Mucosa of rectum (tissue), 2 donors: ENCODE measurements around the gene PRAME.

ENCODE experiments used
- H3K27ac ChIP-seq, 2 donors: one replicate each; pipeline ENCODE4 v1.7.0; 2013; ENCODE audit warnings: inconsistent platforms in 2 of 2, low read depth in 2 of 2, low read length in 2 of 2
- H3K27me3 ChIP-seq, 2 donors: one replicate each; pipeline ENCODE4 v1.7.0; 2013; ENCODE audit warnings: low read length in 2 of 2; ENCODE audit not compliant: control insufficient read depth in 2 of 2, insufficient read depth in 2 of 2
- H3K36me3 ChIP-seq, 2 donors: one replicate each; pipeline ENCODE4 v1.7.0; 2013; ENCODE audit warnings: low read length in 2 of 2; ENCODE audit not compliant: control insufficient read depth in 2 of 2, insufficient read depth in 2 of 2
- H3K4me1 ChIP-seq, 2 donors: one replicate each; pipeline ENCODE4 v1.7.0; 2013; ENCODE audit warnings: low read length in 2 of 2, mild to moderate bottlenecking in 1 of 2; ENCODE audit not compliant: control insufficient read depth in 2 of 2, insufficient read depth in 2 of 2
- H3K4me3 ChIP-seq, 2 donors: one replicate each; pipeline ENCODE4 v1.7.0; 2013; ENCODE audit warnings: low read length in 2 of 2
- H3K9ac ChIP-seq, 2 donors: one replicate each; pipeline ENCODE4 v1.7.0; 2013; ENCODE audit warnings: low read length in 2 of 2, low read depth in 1 of 2, mild to moderate bottlenecking in 1 of 2
- H3K9me3 ChIP-seq, 2 donors: one replicate each; pipeline ENCODE4 v1.7.0; 2013; ENCODE audit warnings: low read length in 2 of 2; ENCODE audit not compliant: control insufficient read depth in 2 of 2
- donor health status: healthy.
- donor health status: Normal muscosa, but diverticular disease.

The PRAME gene

DNA sequence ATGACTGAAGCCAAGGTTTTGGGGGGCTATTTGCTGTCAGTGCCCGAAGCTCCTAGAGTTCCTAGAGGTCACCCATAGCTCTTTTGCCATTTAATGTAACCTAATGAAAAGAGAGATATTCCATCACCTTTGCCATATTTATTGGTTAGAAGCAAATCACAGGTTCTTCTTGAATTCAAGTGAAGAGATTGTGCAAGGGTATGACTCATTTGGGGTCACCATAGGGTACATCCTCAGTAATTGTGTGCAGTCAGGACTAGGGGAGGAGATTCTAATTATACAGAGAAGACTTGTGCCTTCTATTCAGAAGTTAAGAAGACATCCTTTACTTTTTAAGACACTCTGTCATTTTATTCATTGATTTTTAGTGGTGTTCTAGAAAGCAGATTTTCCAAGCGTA is 6.9 kb upstream of the PRAME start:
- Histone ChIP-seq H3K9me3 (no peaks in the 10 kb centered on the region), H3K27ac (no peak overlapping the region), H3K9ac (no peak overlapping the region), H3K36me3 (no peaks in the 10 kb centered on the region), H3K27me3 (peaks cover 0 to 10% of the 10 kb centered on the region in 2 donors), H3K4me3 (no peak overlapping the region), H3K4me1 (no peaks in the 10 kb centered on the region)

DNA sequence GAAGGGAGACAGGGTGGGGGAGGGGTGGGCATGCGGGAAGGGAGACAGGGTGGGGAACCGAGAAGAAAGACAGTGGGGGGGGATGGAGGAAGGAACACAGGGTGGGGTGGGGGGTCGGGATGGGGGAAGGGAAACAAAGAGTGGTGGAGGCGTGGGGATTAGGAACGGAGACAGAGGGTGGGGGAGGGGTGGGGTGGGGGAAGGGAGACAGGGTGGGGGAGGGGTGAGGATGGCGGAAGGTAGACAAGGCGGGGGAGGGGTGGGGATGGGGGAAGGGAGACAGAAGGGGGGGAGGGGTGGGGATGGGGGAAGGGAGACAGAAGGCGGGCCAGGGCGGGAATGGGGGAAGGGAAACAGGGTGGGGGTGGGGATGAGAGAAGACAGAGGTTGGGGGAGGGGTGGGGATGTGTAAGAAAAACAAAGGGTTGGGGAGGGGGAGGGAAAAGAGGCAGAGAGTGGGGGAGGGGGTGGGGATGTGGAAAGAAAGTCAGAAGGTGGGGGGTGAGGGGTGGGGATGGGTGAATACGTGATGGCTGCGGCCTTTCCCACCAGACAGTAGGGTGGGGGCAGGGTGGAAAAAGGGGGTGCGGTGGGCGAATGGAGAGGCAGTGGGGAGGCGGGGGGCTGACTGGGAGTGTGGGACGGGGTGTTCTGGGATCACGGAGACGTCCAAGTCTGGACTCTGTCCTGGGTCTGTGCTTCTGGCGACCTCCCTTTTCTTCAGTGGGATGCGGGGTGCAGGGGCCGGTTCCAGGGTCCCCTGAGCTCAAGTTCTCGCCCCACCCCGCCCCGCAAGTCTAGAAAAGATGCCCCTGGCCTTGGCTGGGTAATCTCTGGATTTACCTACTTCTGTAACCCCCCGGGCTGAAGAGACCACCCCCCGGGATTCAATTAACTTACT is 744 bp downstream of the PRAME start:
- Histone ChIP-seq H3K36me3 (no peaks in the 10 kb centered on the region), H3K4me1 (no peaks in the 10 kb centered on the region), H3K4me3 (no peak overlapping the region), H3K9me3 (no peaks in the 10 kb centered on the region), H3K9ac (no peak overlapping the region), H3K27me3 (no peaks in the 10 kb centered on the region), H3K27ac (no peak overlapping the region)

DNA sequence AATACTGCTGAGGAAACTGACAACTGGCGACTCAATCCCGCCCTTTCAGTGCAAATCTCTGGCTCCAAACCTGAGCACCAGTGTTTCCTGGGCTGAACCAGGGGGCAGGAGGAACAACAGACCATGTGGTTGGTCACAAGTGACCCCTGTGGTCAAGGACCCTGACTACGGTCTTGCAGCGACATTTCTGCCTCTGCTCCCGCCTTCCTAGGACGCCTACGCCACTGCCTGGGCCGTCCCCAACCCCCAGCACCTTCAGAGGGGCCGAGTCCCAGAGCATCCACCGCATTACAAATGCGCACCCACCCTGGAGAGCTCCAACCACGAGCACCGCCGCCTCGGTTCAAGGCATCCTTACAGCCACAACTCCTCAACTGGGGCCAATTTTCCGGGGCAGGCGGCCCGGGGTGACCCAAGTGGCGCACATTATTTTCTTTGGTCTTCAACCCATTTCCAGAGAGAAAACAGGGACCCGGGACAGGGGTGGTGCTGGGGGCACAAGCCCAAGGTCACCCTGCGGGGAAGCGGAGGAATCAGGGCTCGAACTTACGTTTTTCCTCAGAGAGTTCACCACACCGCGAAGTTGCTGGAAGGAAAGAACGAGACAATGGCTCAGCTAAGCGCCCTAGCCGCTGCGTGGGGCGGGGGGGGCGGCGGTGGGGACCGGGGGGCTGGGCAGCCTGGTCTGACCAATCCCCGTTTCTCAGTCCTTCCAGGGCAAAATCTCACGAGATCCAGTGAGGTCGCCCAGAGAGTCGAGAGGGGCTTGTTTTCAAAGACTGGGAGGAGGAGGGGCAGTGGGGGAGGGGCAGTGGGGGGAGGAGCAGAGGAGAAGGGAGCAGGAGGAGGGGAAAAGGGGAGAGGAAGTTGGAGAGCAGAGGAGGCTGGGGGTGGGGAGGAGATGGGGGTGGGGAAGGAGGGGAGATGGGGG is 1.8 kb downstream of the PRAME start:
- Histone ChIP-seq H3K27me3 (no peaks in the 10 kb centered on the region), H3K9ac (no peak overlapping the region), H3K4me1 (no peaks in the 10 kb centered on the region), H3K9me3 (no peaks in the 10 kb centered on the region), H3K4me3 (no peak overlapping the region), H3K27ac (no peak overlapping the region), H3K36me3 (no peaks in the 10 kb centered on the region)

DNA sequence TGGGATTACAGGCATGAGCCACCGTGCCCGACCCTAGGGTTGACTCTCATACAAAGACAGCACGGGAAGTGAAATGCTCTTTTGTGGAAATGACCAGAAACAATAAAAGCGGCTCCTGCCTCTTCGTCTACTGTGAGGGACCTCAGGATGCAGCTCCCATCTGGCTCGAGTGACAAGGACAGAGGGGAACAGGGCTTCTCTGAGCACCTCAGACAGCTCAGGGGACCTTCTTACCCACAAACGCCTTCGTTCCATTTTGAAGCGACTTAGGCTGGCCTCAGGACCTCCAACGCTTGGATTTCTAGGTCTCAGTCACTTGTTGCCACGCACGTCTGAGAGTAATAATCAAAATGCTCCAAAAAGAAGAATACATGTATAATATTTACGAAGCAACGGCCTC is 2.5 kb downstream of the PRAME start:
- no peaks in the 10 kb centered on the region for H3K4me1 ChIP-seq
- H3K27ac ChIP-seq: no peak overlapping the region
- H3K36me3 ChIP-seq: no peaks in the 10 kb centered on the region
- no peak overlapping the region for H3K4me3 ChIP-seq
- no peaks in the 10 kb centered on the region for H3K27me3 ChIP-seq
- no peaks in the 10 kb centered on the region for H3K9me3 ChIP-seq
- no peak overlapping the region for H3K9ac ChIP-seq

DNA sequence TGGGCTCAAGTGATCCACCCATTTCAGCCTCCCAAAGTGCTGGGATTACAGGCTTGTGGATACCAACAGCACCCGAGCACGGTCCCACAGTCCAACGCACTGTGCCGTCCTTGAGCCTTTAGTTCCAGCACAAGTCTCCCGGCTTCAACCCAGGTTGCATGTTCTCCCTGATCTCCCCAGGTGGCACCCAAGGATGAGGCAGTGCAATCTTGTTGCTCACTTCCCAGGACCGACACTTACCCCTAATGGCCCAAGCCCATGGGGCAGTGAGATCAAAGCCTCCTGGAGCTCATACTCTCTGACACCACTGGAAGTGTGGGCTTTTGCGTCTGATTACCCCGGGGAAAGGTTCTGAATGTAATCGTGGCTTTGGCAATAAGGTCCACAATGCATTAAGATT is 3.5 kb downstream of the PRAME start:
- Histone ChIP-seq H3K4me3 (no peak overlapping the region), H3K9me3 (no peaks in the 10 kb centered on the region), H3K4me1 (no peaks in the 10 kb centered on the region), H3K9ac (no peak overlapping the region), H3K36me3 (no peaks in the 10 kb centered on the region), H3K27ac (no peak overlapping the region), H3K27me3 (no peaks in the 10 kb centered on the region)

DNA sequence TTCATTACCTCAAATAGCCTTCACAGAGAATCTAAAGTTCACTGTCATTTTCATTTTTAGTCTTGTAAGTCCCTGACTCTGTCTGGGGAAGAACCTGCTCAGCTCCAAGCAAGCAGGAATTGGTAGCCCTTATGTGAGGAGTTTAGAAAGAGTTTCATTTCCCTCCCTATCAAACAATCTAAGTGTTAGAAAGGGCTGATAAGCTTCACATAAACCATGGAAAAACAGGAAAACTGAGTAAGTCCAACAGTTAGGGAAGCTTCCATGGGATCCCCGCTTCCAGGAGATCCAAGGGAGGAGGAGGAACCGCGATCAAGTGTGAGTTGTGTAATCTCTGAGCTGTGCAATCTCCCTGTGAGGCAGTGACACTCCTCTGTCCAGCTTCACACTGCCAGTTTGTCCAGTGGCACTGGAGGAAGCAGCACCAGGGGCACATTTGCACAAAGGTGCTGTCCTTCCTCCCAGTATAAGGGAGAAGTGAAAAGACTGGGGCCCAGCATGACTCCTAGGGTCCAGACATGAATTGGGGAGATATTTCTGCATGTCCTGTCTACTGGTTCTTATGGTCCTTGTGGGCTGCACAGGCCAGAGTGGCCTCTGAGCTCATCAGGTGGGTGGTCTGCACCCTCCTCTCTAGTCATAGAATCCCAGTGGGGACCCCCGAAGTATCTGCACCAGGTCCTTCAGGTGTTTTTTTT is 4.3 kb downstream of the PRAME start:
- H3K27ac ChIP-seq: no peak overlapping the region
- H3K9me3 ChIP-seq: no peaks in the 10 kb centered on the region
- H3K4me1 ChIP-seq: no peaks in the 10 kb centered on the region
- no peak overlapping the region for H3K4me3 ChIP-seq
- H3K36me3 ChIP-seq: no peaks in the 10 kb centered on the region
- no peaks in the 10 kb centered on the region for H3K27me3 ChIP-seq
- no peak overlapping the region for H3K9ac ChIP-seq

DNA sequence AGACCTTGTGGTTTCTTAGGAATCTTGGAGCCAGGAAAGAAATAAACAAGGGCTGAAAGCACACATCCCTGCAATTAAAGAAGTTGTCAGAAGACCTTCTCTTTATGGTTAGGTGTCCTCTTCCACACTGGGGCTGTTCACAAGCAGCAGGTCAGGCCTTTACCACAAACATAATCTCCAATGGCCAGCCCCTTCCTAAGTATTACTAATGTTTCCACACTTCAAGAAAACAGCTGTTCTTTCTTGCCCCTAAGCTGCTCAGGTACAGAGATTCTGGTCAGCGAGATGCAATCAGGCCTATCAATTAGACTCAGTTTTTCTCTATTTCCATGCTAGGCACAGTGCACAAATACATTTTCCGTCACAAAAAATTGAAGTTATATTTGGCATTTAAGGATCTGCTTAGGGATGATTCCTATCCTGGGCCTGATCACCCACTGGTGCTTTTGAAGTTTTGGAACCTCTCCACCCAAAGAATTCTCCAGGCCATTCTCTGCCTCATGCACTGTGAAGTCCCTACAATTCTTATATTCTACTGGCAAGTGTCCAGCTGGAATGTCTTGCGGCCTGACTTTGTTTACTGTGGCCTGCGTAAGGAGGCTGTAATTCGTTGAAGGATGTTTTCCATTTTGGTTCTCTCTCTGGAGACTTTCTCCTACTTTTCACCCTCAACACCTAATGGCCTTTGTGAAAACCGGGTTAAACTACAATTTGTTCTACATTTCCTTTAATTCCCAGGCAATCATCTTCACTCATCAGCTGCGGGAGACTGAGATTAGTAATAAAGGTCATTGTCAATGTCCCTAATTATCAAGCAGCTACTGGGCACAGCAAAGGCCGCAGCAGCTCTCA is 5.1 kb downstream of the PRAME start:
- H3K4me3 ChIP-seq: no peak overlapping the region
- no peaks in the 10 kb centered on the region for H3K27me3 ChIP-seq
- no peak overlapping the region for H3K27ac ChIP-seq
- no peaks in the 10 kb centered on the region for H3K4me1 ChIP-seq
- no peaks in the 10 kb centered on the region for H3K9me3 ChIP-seq
- no peak overlapping the region for H3K9ac ChIP-seq
- H3K36me3 ChIP-seq: no peaks in the 10 kb centered on the region

DNA sequence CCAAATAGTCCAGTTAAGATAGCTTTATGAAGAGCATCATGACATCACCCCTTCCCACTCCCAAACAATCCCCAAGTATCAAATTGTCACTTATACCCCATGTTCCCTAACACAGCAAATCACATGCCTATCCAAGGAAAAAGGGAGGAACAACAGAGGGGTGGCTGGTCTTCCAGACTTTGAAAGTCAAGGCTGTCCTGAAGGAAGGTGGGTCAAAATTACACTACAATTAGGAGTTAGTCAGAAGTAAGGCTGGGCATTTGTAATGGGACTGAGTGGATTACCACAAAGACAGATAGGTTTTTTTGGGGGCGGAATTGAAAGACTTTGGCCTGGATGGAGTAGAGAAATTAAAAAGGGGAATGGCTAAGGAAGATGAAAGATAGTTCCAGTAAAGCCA is 5.9 kb downstream of the PRAME start:
- Histone ChIP-seq H3K9ac (no peak overlapping the region), H3K9me3 (no peaks in the 10 kb centered on the region), H3K36me3 (no peaks in the 10 kb centered on the region), H3K27ac (no peak overlapping the region), H3K4me3 (no peak overlapping the region), H3K27me3 (no peaks in the 10 kb centered on the region), H3K4me1 (no peaks in the 10 kb centered on the region)

DNA sequence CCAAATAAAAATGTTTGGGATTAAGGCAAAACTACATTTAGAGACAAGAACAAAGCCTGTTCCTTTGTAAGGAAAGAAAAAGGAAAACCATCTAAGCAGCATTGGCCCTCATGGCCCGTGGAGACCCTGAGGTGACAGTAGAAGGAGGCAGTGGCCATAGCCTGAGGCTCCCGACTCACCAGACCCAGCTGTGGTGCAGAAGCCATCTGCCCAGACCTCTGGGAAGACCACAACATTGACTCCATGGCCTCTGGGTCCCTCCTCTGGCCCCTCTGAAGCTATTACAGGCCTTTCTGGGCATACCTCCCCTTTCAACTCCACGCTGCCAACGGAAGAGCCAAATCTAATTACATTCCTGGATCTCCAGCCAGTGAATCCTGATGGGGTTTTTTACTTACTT is 6.4 kb downstream of the PRAME start:
- no peak overlapping the region for H3K27ac ChIP-seq
- H3K4me1 ChIP-seq: no peaks in the 10 kb centered on the region
- no peaks in the 10 kb centered on the region for H3K9me3 ChIP-seq
- H3K4me3 ChIP-seq: no peak overlapping the region
- no peaks in the 10 kb centered on the region for H3K36me3 ChIP-seq
- no peak overlapping the region for H3K9ac ChIP-seq
- no peaks in the 10 kb centered on the region for H3K27me3 ChIP-seq
